Right atrium auricular region (tissue), 2 donors: ENCODE measurements around the gene FZR1. TPM values are rescaled to one million over a fixed set of nuclear protein-coding genes. Genes with fewer than 3 reads are reported as not detected.

ENCODE experiments used
- DNase-seq: peaks from one replicate; pipeline ENCODE4 v3.0.0-alpha.2; 2019; ENCODE audit warnings: low spot score
- H3K27ac ChIP-seq, 2 donors: fragments of 200-600 bp; sonication (generic); 1 replicate in 1 of 2; 2 replicates in 1 of 2; pipeline ENCODE4 v1.5.1; 2016 to 2019
- H3K27me3 ChIP-seq, 2 donors: fragments of 200-600 bp; sonication (generic); one replicate each; pipeline versions ENCODE4 v1.5.1 to v1.6.0; 2017 to 2019
- H3K36me3 ChIP-seq: fragments of 200-600 bp; sonication (generic); one replicate; pipeline ENCODE4 v1.5.1; 2016
- H3K4me1 ChIP-seq, 2 donors: fragments of 200-600 bp; sonication (generic); one replicate each; pipeline versions ENCODE4 v1.5.1 to v1.6.0; 2017 to 2019
- H3K4me3 ChIP-seq, 2 donors: fragments of 200-600 bp; sonication (generic); 1 replicate in 1 of 2; 2 replicates in 1 of 2; pipeline ENCODE4 v1.5.1; 2017 to 2019; ENCODE audit warnings: mild to moderate bottlenecking in 1 of 2, moderate library complexity in 1 of 2
- H3K9me3 ChIP-seq, 2 donors: fragments of 200-600 bp; sonication (generic); one replicate each; pipeline ENCODE4 v1.5.1; 2019
- total RNA-seq, 2 donors: library from RNA; depleted of rRNA; stranded (reverse); fragments of >200 nt; gene quantifications; one replicate each; pipeline ENCODE4 v1.1.0, GENCODE V29; 2016
- TF ChIP-seq, protein P1 (sequence below), 2 donors: fragments of 200-600 bp; sonication (generic); IDR thresholded peaks; one replicate each; pipeline ENCODE4 v1.5.1; 2019; ENCODE audit warnings: antibody characterized with exemption in 2 of 2

Gene FZR1
- total RNA-seq, 2 donors from 2014 or later: 20.6 to 21.7 TPM

GRCh38 chr19:3476830-3477229 lies 29.3 kb upstream of the FZR1 start:
- no peak for DNase-seq
- Histone ChIP-seq H3K4me3 (no peak overlapping the region), H3K9me3 (no peaks in the 10 kb centered on the region), H3K36me3 (no peaks in the 10 kb centered on the region), H3K27ac (no peak overlapping the region), H3K4me1 (peaks cover 0 to 11% of the 10 kb centered on the region in 2 donors), H3K27me3 (peaks cover 0 to 10% of the 10 kb centered on the region in 2 donors)
- TF ChIP-seq, protein P1, sequence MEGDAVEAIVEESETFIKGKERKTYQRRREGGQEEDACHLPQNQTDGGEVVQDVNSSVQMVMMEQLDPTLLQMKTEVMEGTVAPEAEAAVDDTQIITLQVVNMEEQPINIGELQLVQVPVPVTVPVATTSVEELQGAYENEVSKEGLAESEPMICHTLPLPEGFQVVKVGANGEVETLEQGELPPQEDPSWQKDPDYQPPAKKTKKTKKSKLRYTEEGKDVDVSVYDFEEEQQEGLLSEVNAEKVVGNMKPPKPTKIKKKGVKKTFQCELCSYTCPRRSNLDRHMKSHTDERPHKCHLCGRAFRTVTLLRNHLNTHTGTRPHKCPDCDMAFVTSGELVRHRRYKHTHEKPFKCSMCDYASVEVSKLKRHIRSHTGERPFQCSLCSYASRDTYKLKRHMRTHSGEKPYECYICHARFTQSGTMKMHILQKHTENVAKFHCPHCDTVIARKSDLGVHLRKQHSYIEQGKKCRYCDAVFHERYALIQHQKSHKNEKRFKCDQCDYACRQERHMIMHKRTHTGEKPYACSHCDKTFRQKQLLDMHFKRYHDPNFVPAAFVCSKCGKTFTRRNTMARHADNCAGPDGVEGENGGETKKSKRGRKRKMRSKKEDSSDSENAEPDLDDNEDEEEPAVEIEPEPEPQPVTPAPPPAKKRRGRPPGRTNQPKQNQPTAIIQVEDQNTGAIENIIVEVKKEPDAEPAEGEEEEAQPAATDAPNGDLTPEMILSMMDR (IDR thresholded peaks at IDR 0.05): no peak

DNA sequence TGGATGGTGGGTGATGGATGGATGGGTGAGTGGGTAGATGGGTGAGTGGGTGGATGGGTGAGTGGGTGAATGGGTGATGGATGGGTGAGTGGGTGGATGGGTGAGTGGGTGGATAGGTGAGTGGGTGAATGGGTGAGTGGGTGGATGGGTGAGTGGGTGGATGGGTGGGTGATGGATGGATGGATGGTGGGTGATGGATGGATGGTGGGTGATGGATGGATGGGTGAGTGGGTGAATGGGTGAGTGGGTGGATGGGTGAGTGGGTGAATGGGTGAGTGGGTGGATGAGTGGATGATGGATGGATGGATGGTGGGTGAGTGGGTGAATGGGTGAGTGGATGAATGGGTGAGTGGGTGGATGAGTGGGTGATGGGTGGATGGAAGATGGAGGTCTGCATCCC lies 28.6 kb upstream of the FZR1 start:
- Histone ChIP-seq H3K27ac (no peak overlapping the region), H3K36me3 (no peaks in the 10 kb centered on the region), H3K4me3 (no peak overlapping the region), H3K27me3 (peaks cover 0 to 10% of the 10 kb centered on the region in 2 donors), H3K9me3 (no peaks in the 10 kb centered on the region), H3K4me1 (peaks cover 0 to 4% of the 10 kb centered on the region in 2 donors)
- no peak for DNase-seq
- TF ChIP-seq, protein P1 (IDR thresholded peaks at IDR 0.05): no peak

DNA sequence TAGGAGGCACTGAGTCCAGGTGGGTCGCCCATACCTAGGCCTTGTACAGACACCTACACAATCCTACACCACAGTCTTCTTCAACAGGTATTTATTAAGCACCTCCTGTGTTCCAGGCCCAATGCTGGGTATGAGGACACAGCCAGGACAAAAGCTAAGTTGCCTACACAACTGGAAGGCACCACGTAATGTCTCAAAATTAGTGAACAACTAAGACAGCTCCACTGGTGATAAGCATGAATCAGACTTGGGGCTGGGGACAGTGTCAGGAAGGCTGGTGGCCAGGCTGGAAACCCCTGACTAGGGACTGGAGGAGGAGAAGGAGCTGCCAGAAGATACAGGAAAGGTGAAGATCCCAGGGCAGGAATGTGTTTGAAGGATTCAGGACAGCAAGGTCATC lies 28.2 kb upstream of the FZR1 start:
- H3K9me3 ChIP-seq: no peaks in the 10 kb centered on the region
- no peak overlapping the region for H3K27ac ChIP-seq
- TF ChIP-seq, protein P1 (IDR thresholded peaks at IDR 0.05): no peak
- no peak for DNase-seq
- H3K27me3 ChIP-seq: peaks cover 0 to 10% of the 10 kb centered on the region in 2 donors
- no peaks in the 10 kb centered on the region for H3K36me3 ChIP-seq
- H3K4me3 ChIP-seq: no peak overlapping the region
- H3K4me1 ChIP-seq: no peaks in the 10 kb centered on the region

GRCh38 chr19:3478409-3479176 lies 27.5 kb upstream of the FZR1 start:
- H3K36me3 ChIP-seq: no peaks in the 10 kb centered on the region
- TF ChIP-seq, protein P1 (IDR thresholded peaks at IDR 0.05): no peak
- no peaks in the 10 kb centered on the region for H3K4me1 ChIP-seq
- DNase-seq: no peak
- no peak overlapping the region for H3K4me3 ChIP-seq
- peaks cover 0 to 10% of the 10 kb centered on the region in 2 donors for H3K27me3 ChIP-seq
- no peaks in the 10 kb centered on the region for H3K9me3 ChIP-seq
- no peak overlapping the region for H3K27ac ChIP-seq

- Histone ChIP-seq H3K9me3 (no peaks in the 10 kb centered on the region), H3K4me1 (no peaks in the 10 kb centered on the region), H3K36me3 (no peaks in the 10 kb centered on the region), H3K4me3 (no peak overlapping the region), H3K27me3 (peaks cover 0 to 10% of the 10 kb centered on the region in 2 donors), H3K27ac (no peak overlapping the region)
- TF ChIP-seq, protein P1 (IDR thresholded peaks at IDR 0.05): no peak
- DNase-seq: no peak
Measured at GRCh38 chr19:3479177-3479833, 26.8 kb upstream of the FZR1 start.
